ENCODE measurements around the gene AZIN2.

Gene AZIN2

GRCh38 chr1:33070628-33071027 is 10.3 kb upstream of the AZIN2 start:
- no peak for TF ChIP-seq CTCF (IDR thresholded peaks at IDR 0.05; ENCODE audit: control extremely low read depth, extremely low read depth, low read depth, missing control alignments)
- CTCF ChIA-PET = no interaction called here
- POLR2A ChIA-PET = no interaction called here

GRCh38 chr1:33072707-33073106 is 8.2 kb upstream of the AZIN2 start:
- no peak for DNase-seq (ENCODE audit: extremely low spot score)
- no peak for TF ChIP-seq CTCF (IDR thresholded peaks at IDR 0.05; ENCODE audit: control extremely low read depth, extremely low read depth, low read depth, missing control alignments)
- ChIA-PET POLR2A (interaction anchor here (0.5 kb wide), 1 partner anchor 197 kb away, joined by 3 read pairs; no protein-coding TSS in a partner anchor), CTCF (interaction anchor here (1.0 to 2.3 kb wide), 2 partner anchors 14 to 17 kb away, joined by 3 to 15 read pairs; no protein-coding TSS in a partner anchor)

More at GRCh38 chr1:33070628-33071027, 10.3 kb upstream of the AZIN2 start:
- DNase-seq (ENCODE audit: extremely low spot score) = no peak

GRCh38 chr1:33074193-33074945 is 6.6 kb upstream of the AZIN2 start:
- DNase-seq (ENCODE audit: extremely low spot score) = no peak
- POLR2A ChIA-PET = interaction anchor here (0.7 kb wide), 1 partner anchor 118 kb away, joined by 3 read pairs; no protein-coding TSS in a partner anchor
- no peak for TF ChIP-seq CTCF (IDR thresholded peaks at IDR 0.05; ENCODE audit: control extremely low read depth, extremely low read depth, low read depth, missing control alignments)
- CTCF ChIA-PET = interaction anchor here (1.3 to 2.3 kb wide), 4 partner anchors 12 to 182 kb away, joined by 3 to 15 read pairs (median 4); no protein-coding TSS in a partner anchor

GRCh38 chr1:33078030-33078591 is 2.8 kb upstream of the AZIN2 start:
- CTCF ChIA-PET = interaction anchor here (1.5 to 2.0 kb wide), 3 partner anchors 9 to 146 kb away, joined by 4 to 5 read pairs (median 5); no protein-coding TSS in a partner anchor
- no peak for TF ChIP-seq CTCF (IDR thresholded peaks at IDR 0.05; ENCODE audit: control extremely low read depth, extremely low read depth, low read depth, missing control alignments)
- POLR2A ChIA-PET = no interaction called here
- DNase-seq (ENCODE audit: extremely low spot score) = no peak

GRCh38 chr1:33080373-33080772 is 580 bp upstream of the AZIN2 start:
- ChIA-PET CTCF (interaction anchor here (0.8 to 3.2 kb wide), 8 partner anchors 8 to 204 kb away, joined by 3 to 13 read pairs (median 5); no protein-coding TSS in a partner anchor), POLR2A (interaction anchor here (0.8 to 1.0 kb wide), 2 partner anchors 46 to 47 kb away, joined by 3 to 4 read pairs; no protein-coding TSS in a partner anchor)
- DNase-seq (ENCODE audit: extremely low spot score) = no peak
- TF ChIP-seq CTCF (IDR thresholded peaks at IDR 0.05; ENCODE audit: control extremely low read depth, extremely low read depth, low read depth, missing control alignments) = no peak

- no peak for TF ChIP-seq CTCF (IDR thresholded peaks at IDR 0.05; ENCODE audit: control extremely low read depth, extremely low read depth, low read depth, missing control alignments)
- DNase-seq (ENCODE audit: extremely low spot score) = no peak
- POLR2A ChIA-PET = no interaction called here
- CTCF ChIA-PET = interaction anchor here (0.8 to 3.4 kb wide), 6 partner anchors 13 to 205 kb away, joined by 3 to 13 read pairs (median 9); no protein-coding TSS in a partner anchor
Measured at GRCh38 chr1:33081554-33082305, 777 bp downstream of the AZIN2 start.
